HepG2 (cell line): ENCODE measurements around the gene PARVB. TPM values are rescaled to one million over a fixed set of nuclear protein-coding genes. Genes with fewer than 3 reads are reported as not detected.
"Not testable (repeated sequence)": the region's sequence is repeated elsewhere in the genome, so short reads cannot be mapped to it uniquely, and the experiment has no call there.

Experiments
- ATAC-seq: fragments of 200-7000 bp; cut with Tn5 transposase; 3 replicates; pipeline ENCODE4 v1.9.1; 2020; ENCODE audit warnings: mild to moderate bottlenecking, moderate library complexity
- BruUV-seq: library from RNA; stranded (reverse); fragments of 400-500 nt; replicated peaks from 2 replicates; lab custom pipeline; 2021; lab: Mats Ljungman, UMichigan
- CTCF ChIA-PET: fragments of 300-600 bp; formaldehyde crosslinking; extraction: SDS; loops from one replicate; lab custom pipeline; 2021; ENCODE audit warnings: low total read pairs, inconsistent platforms, low intra/inter-chr PET ratio; lab: Yijun Ruan, JAX
- POLR2A ChIA-PET: fragments of 350-600 bp; sonication (Branson Sonifier 250); formaldehyde crosslinking; loops from one replicate; lab custom pipeline; 2020; ENCODE audit warnings: antibody characterized with exemption, inconsistent platforms; lab: Yijun Ruan, JAX
- DNase-seq: peaks from one replicate; pipeline ENCODE4 v3.0.0-alpha.2; 2015; ENCODE audit warnings: low spot score
- FAIRE-seq: peaks from 3 replicates; lab custom pipeline; 2011; peaks lifted over from hg19 to GRCh38; lab: Jason Lieb, UNC
- H2AFZ ChIP-seq: one replicate; pipeline ENCODE4 v1.6.1; 2011; ENCODE audit warnings: low read length, inconsistent platforms
- H3K27ac ChIP-seq: fragments of 300-600 bp; 3 replicates; pipeline ENCODE4 v1.8.0; 2011; ENCODE audit warnings: mixed run types, mild to moderate bottlenecking, mixed read lengths, low read length, inconsistent platforms; ENCODE audit not compliant: insufficient read depth; ENCODE audit errors: extremely low read length
- H3K27me3 ChIP-seq, 2 experiments: fragments of 200-600 bp in 1 of 2; 2 replicates in 1 of 2; 3 replicates in 1 of 2; pipeline versions ENCODE4 v1.6.0 to v1.8.0; 2011; ENCODE audit warnings: low read length in 2 of 2, mild to moderate bottlenecking in 2 of 2, moderate library complexity in 2 of 2, inconsistent platforms in 1 of 2; ENCODE audit not compliant: insufficient read depth in 2 of 2, control insufficient read depth in 1 of 2
- H3K36me3 ChIP-seq, 2 experiments: fragments of 200-600 bp in 1 of 2; replicated peaks in 1 of 2; 2 replicates in 1 of 2; 3 replicates in 1 of 2; pipeline versions ENCODE4 v1.5.1 to v1.8.0; 2011; ENCODE audit warnings: low read length in 2 of 2, inconsistent platforms in 1 of 2; ENCODE audit not compliant: insufficient read depth in 2 of 2, control insufficient read depth in 1 of 2
- H3K4me1 ChIP-seq: 2 replicates; pipeline ENCODE4 v1.5.1; 2012; ENCODE audit warnings: low read length, inconsistent platforms; ENCODE audit not compliant: insufficient read depth
- H3K4me2 ChIP-seq: 2 replicates; pipeline ENCODE4 v1.6.0; 2011; ENCODE audit warnings: low read depth, low read length, inconsistent platforms
- H3K4me3 ChIP-seq, 3 experiments: fragments of 200-600 bp in 1 of 3; sonication (generic), shearing (Covaris generic) in 1 of 3; replicated peaks in 1 of 3; 2 replicates each; pipeline ENCODE4 v1.5.1; 2011 to 2016; ENCODE audit warnings: low read length in 3 of 3, inconsistent platforms in 2 of 3, low read depth in 2 of 3, mild to moderate bottlenecking in 2 of 3, control low read depth in 1 of 3, mixed read lengths in 1 of 3; ENCODE audit not compliant: insufficient read depth in 1 of 3
- H3K79me2 ChIP-seq: one replicate; pipeline ENCODE4 v1.6.1; 2011; ENCODE audit warnings: low read length, inconsistent platforms; ENCODE audit not compliant: insufficient read depth
- H3K9ac ChIP-seq: 2 replicates; pipeline ENCODE4 v1.6.0; 2011; ENCODE audit warnings: mild to moderate bottlenecking, low read depth, low read length, inconsistent platforms; ENCODE audit not compliant: insufficient read depth
- H3K9me3 ChIP-seq: 2 replicates; pipeline ENCODE4 v1.5.1; 2012; ENCODE audit warnings: mild to moderate bottlenecking, low read length
- H4K20me1 ChIP-seq: 2 replicates; pipeline ENCODE4 v1.6.0; 2011; ENCODE audit warnings: inconsistent platforms, mild to moderate bottlenecking, low read length, moderate library complexity; ENCODE audit not compliant: insufficient read depth
- GATAD1 ChIP-seq: IDR thresholded peaks from 2 replicates; pipeline ENCODE4 v1.6.1; 2016; ENCODE audit warnings: missing genetic modification reagents, missing compliant biosample characterization
- PHF5A ChIP-seq: IDR thresholded peaks from one replicate; pipeline ENCODE4 v1.6.1; 2018; ENCODE audit warnings: low read depth, missing genetic modification reagents; ENCODE audit not compliant: unreplicated experiment
- ZNF501 ChIP-seq: sonication (generic); formaldehyde crosslinking; IDR thresholded peaks from 2 replicates; pipeline ENCODE4 v1.5.1; 2020; ENCODE audit warnings: mild to moderate bottlenecking, moderate library complexity, missing genetic modification reagents
- WGBS: methylation state at CpG from one replicate; pipeline ENCODE4 v1.1.6; 2017; ENCODE audit warnings: low lambda C conversion rate; 5-methylcytosine and 5-hydroxymethylcytosine counted together
- in situ Hi-C: cut with HindIII; loops from 2 replicates; pipeline ENCODE4 v1.10.0; 2017; ENCODE audit warnings: low pct_unique_long_range_greater_than_20kb; ENCODE audit not compliant: extremely low pct_ligation_motif_present
- intact Hi-C: fragments of 100-400 bp; cut with micrococcal nuclease; formaldehyde crosslinking; loops from one replicate; pipeline ENCODE4 v1.10.0; 2022; ENCODE audit not compliant: unreplicated experiment
- polyA plus RNA-seq, 8 experiments: library from polyadenylated mRNA; depleted of rRNA in 3 of 8; stranded (reverse) in 7 of 8; unstranded in 1 of 8; fragments of >200 nt; fragmentation: Illumina TruSeq in 4 of 8; extraction: Trizol in 4 of 8; gene quantifications; 2 replicates each; pipeline versions ENCODE4 v1.2.1 to v1.2.3, GENCODE V29; 2011 to 2016; ENCODE audit warnings: low read depth in 4 of 8, missing spikeins in 1 of 8, mixed read lengths in 1 of 8; ENCODE audit not compliant: insufficient read depth in 1 of 8
- total RNA-seq, 5 experiments: library from RNA; depleted of rRNA; stranded (reverse); fragments of >200 nt; fragmentation: Illumina TruSeq; extraction: Trizol; gene quantifications; 2 replicates each; pipeline ENCODE4 v1.2.3, GENCODE V29; 2016; ENCODE audit warnings: low read depth in 1 of 5
- TF ChIP-seq, protein P1 (sequence below): sonication (generic); formaldehyde crosslinking; IDR thresholded peaks from 2 replicates; pipeline ENCODE4 v1.8.0; 2022; ENCODE audit warnings: mild to moderate bottlenecking, missing genetic modification reagents, borderline replicate concordance
- TF ChIP-seq, protein P2 (sequence below): sonication (generic); formaldehyde crosslinking; IDR thresholded peaks from 2 replicates; pipeline ENCODE4 v1.4.0; 2020; ENCODE audit warnings: missing genetic modification reagents

PARVB gene
- total and polyA plus RNA-seq, 2 of the 13 experiments (the other 11 are each of a cell fraction or from before 2014, with no cell fraction given): 0.11 to 0.15 TPM

DNA sequence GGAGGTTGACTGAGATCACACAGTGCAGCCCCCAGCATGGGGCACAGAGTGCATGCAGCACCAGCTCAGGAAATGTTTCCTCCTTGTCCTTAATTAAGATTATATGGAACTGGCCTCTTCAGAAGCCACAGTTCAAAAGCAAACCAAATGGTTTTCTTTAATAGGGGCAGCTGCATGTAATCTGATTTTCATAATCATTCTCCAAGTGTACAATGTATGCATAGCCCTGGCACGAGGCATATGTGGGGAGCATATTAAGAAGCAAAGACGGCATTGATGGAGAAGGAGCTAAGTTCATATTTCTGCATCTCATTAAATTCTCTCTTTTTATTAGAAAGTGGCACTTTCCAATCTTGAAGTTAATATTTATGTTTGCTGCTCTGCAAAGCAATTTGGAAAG, 9.9 kb upstream of the PARVB start:
- no peak for TF ChIP-seq PHF5A (CRISPR knock-in tag)
- TF ChIP-seq, protein P1, sequence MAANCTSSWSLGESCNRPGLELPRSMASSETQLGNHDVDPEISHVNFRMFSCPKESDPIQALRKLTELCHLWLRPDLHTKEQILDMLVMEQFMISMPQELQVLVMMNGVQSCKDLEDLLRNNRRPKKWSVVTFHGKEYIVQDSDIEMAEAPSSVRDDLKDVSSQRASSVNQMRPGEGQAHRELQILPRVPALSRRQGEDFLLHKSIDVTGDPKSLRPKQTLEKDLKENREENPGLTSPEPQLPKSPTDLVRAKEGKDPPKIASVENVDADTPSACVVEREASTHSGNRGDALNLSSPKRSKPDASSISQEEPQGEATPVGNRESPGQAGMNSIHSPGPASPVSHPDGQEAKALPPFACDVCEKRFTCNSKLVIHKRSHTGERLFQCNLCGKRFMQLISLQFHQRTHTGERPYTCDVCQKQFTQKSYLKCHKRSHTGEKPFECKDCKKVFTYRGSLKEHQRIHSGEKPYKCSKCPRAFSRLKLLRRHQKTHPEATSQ (CRISPR knock-in tag): no peak
- TF ChIP-seq ZNF501 (CRISPR knock-in tag): no peak
- TF ChIP-seq GATAD1 (CRISPR knock-in tag): no peak
- TF ChIP-seq, protein P2, sequence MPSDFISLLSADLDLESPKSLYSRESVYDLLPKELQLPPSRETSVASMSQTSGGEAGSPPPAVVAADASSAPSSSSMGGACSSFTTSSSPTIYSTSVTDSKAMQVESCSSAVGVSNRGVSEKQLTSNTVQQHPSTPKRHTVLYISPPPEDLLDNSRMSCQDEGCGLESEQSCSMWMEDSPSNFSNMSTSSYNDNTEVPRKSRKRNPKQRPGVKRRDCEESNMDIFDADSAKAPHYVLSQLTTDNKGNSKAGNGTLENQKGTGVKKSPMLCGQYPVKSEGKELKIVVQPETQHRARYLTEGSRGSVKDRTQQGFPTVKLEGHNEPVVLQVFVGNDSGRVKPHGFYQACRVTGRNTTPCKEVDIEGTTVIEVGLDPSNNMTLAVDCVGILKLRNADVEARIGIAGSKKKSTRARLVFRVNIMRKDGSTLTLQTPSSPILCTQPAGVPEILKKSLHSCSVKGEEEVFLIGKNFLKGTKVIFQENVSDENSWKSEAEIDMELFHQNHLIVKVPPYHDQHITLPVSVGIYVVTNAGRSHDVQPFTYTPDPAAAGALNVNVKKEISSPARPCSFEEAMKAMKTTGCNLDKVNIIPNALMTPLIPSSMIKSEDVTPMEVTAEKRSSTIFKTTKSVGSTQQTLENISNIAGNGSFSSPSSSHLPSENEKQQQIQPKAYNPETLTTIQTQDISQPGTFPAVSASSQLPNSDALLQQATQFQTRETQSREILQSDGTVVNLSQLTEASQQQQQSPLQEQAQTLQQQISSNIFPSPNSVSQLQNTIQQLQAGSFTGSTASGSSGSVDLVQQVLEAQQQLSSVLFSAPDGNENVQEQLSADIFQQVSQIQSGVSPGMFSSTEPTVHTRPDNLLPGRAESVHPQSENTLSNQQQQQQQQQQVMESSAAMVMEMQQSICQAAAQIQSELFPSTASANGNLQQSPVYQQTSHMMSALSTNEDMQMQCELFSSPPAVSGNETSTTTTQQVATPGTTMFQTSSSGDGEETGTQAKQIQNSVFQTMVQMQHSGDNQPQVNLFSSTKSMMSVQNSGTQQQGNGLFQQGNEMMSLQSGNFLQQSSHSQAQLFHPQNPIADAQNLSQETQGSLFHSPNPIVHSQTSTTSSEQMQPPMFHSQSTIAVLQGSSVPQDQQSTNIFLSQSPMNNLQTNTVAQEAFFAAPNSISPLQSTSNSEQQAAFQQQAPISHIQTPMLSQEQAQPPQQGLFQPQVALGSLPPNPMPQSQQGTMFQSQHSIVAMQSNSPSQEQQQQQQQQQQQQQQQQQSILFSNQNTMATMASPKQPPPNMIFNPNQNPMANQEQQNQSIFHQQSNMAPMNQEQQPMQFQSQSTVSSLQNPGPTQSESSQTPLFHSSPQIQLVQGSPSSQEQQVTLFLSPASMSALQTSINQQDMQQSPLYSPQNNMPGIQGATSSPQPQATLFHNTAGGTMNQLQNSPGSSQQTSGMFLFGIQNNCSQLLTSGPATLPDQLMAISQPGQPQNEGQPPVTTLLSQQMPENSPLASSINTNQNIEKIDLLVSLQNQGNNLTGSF: no peak
- TF ChIP-seq, all 625 proteins: peak for 0
- Histone ChIP-seq H3K27ac (no peak overlapping the region), H3K36me3 (no peaks in the 10 kb centered on the region), H2AFZ (no peak overlapping the region), H3K4me2 (no peak overlapping the region), H3K4me1 (no peaks in the 10 kb centered on the region), H3K4me3 (no peak overlapping the region), H4K20me1 (no peaks in the 10 kb centered on the region), H3K9me3 (no peaks in the 10 kb centered on the region), H3K9ac (no peak overlapping the region), H3K79me2 (no peaks in the 10 kb centered on the region), H3K27me3 (no peaks in the 10 kb centered on the region)
- ChIA-PET CTCF (no interaction called here), POLR2A (no interaction called here)
- ATAC-seq: no peak
- intact Hi-C loops (no loop called here), in situ Hi-C loops (no loop called here)
- DNase-seq: no peak
- no peak for FAIRE-seq
- WGBS: 92% methylated on average over 2 of the region's 2 CpGs
- no TSS peak for BruUV-seq

DNA sequence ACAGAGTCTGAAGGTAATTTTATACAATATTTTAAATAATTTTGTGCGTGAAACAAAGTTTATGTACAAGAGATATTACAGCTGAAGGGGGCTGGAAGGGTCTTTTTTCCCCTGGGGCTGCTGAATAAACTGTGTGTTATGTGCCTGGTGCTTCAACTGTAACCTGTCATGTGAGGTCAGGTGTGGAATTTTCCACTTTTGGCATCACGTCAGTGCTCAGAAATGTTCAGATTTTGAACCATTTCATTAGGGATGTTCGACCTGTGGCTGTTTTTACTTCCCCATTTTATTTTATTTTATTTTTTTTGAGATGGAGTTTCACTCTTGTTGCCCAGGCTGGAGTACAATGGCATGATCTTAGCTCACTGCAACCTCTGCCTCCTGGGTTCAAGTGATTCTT, 7.5 kb upstream of the PARVB start:
- WGBS: 65% methylated on average over 3 of the region's 3 CpGs
- BruUV-seq, H3K27ac ChIP-seq, H4K20me1 ChIP-seq, H3K79me2 ChIP-seq, DNase-seq, H3K9me3 ChIP-seq, H3K36me3 ChIP-seq, H3K9ac ChIP-seq, H3K4me2 ChIP-seq, H3K27me3 ChIP-seq, H3K4me3 ChIP-seq, FAIRE-seq, in situ Hi-C loops, H3K4me1 ChIP-seq, POLR2A ChIA-PET, ATAC-seq, intact Hi-C loops, H2AFZ ChIP-seq, CTCF ChIA-PET: not testable (repeated sequence)
